GM18868 (cell line): ENCODE results near the gene TXLNA.

Experiments
- ATAC-seq: cut with Tn5 transposase; IDR thresholded peaks from one replicate; pipeline ENCODE4 v1.9.1; 2021; ENCODE audit warnings: mild to moderate bottlenecking, moderate library complexity; ENCODE audit not compliant: unreplicated experiment

TXLNA gene

GRCh38 chr1:32242341-32242851, 62.9 kb downstream of the TXLNA start:
- no peak for ATAC-seq

GRCh38 chr1:32246888-32247273, 67.4 kb downstream of the TXLNA start, which contains the start of gene FAM167B:
FAM167B (plus strand) TSS chr1:32247222; CDS start chr1:32247422, 200 bp downstream.
- no peak for ATAC-seq

- no peak for ATAC-seq
Measured at GRCh38 chr1:32247452-32247851, 68.0 kb downstream of the TXLNA start.
